Mononuclear cell (primary cell): ENCODE results near the gene ALCAM. TPM values are rescaled to one million over a fixed set of nuclear protein-coding genes. Genes with fewer than 3 reads are reported as not detected.
A peak's percentile ranks its signal among the peaks of the same experiment; 100 is the strongest.

Experiments used
- H3K27me3 ChIP-seq: 2 replicates; pipeline ENCODE4 v1.6.0; 2011; ENCODE audit warnings: low read length, control low read depth; ENCODE audit not compliant: insufficient read depth
- H3K4me1 ChIP-seq: 2 replicates; pipeline ENCODE4 v1.5.1; 2011; ENCODE audit warnings: mild to moderate bottlenecking, low read length, control low read depth; ENCODE audit not compliant: insufficient read depth
- H3K4me3 ChIP-seq: 2 replicates; pipeline ENCODE4 v1.5.1; 2011; ENCODE audit warnings: mild to moderate bottlenecking, low read length, moderate library complexity
- H3K9me3 ChIP-seq: 2 replicates; pipeline ENCODE4 v1.5.1; 2011; ENCODE audit warnings: low read depth, mild to moderate bottlenecking, control low read depth, low read length
- total RNA-seq: library from RNA; depleted of rRNA; stranded (reverse); fragments of >200 nt; gene quantifications from one replicate; pipeline ENCODE4 v1.2.3, GENCODE V29; 2012

Gene ALCAM
- total RNA-seq, 1 donor, result 13.4 TPM

DNA sequence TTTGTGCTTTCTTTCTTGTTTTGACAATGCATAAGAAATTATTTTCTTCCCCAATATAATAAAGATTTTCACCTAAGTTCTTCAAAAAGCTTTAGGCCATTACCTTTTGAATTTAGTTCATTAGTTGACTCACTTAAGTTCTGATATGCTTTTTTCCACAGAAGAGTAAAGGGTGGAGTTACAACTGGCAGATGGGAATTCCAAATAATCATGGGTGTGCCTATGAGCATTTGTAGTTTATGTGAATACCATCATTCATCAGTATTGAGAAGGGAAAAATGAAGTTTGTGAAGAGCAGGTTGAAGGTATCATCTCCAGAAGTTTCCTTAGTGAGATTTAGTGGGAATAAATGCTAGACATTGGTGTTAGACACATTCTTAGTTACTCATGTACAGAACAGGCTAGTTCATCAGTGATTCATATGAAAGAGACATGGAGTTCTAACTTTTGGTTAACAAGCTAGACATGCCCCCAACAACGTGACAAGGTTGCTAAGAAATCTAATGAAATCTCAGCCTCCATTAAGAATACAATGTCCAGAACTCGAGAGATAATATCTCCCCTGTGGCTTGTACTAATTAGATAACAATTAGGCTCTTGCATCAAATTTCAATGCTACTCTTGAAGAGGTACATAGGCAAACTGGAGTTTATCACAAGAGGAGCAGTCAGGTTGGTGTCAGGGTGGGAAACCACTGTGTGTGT, 16.9 kb upstream of the ALCAM start:
- H3K4me1 ChIP-seq, result peaks cover 25% of the 10 kb centered on the region
- no peaks in the 10 kb centered on the region for H3K9me3 ChIP-seq
- H3K4me3 ChIP-seq, result no peak overlapping the region
- H3K27me3 ChIP-seq, result peaks cover 19% of the 10 kb centered on the region

DNA sequence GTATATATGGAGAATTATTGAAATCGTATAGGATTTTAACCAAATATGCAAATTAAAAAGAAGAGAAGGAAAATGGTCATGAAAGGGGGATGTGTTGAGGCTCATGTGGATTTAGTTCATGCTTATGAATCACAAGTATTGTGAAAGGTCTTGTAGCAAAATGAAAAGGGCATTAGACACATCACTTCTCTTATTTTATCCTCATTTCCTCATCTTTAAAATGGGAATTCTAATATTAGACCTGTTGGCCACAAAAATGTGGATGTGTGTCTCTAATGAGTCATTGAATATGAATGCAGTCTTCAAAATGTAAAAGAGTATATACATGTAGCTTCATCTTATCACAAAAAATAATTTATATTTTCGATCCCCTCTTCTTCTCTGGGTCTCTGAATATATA, 14.9 kb upstream of the ALCAM start:
- H3K27me3 ChIP-seq, result peaks cover 28% of the 10 kb centered on the region
- peaks cover 37% of the 10 kb centered on the region for H3K4me1 ChIP-seq
- no peak overlapping the region for H3K4me3 ChIP-seq
- no peaks in the 10 kb centered on the region for H3K9me3 ChIP-seq

DNA sequence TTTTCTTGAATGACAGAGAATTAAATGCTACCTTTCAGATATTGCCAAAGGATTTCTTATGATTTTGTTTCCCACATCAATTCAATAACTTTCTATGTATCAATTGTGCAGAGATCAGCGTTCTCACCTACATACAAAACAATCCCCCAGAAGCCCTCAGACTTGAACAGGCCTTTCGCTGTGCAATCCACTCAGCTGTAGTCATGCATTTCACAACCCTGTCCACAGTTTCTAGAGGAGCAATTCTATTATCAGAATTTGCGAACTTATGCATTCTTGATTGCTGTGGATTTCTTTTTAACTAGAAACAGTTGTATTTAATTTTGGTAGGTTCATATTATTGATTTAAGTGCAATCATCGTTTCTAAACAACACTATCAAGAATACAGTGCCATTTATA, 13.7 kb upstream of the ALCAM start:
- Histone ChIP-seq H3K27me3 (peaks cover 28% of the 10 kb centered on the region), H3K9me3 (no peaks in the 10 kb centered on the region), H3K4me3 (no peak overlapping the region), H3K4me1 (peaks cover 33% of the 10 kb centered on the region)

GRCh38 chr3:105353485-105354161, 13.1 kb upstream of the ALCAM start:
- Histone ChIP-seq H3K27me3 (peaks cover 28% of the 10 kb centered on the region), H3K9me3 (no peaks in the 10 kb centered on the region), H3K4me3 (peak overlapping the region; percentile 11), H3K4me1 (peaks cover 33% of the 10 kb centered on the region)

GRCh38 chr3:105354429-105354828, 12.3 kb upstream of the ALCAM start:
- peaks cover 36% of the 10 kb centered on the region for H3K4me1 ChIP-seq
- H3K9me3 ChIP-seq, result no peaks in the 10 kb centered on the region
- H3K4me3 ChIP-seq, result no peak overlapping the region
- H3K27me3 ChIP-seq, result peaks cover 28% of the 10 kb centered on the region

GRCh38 chr3:105355408-105356061, 11.2 kb upstream of the ALCAM start:
- Histone ChIP-seq H3K9me3 (no peaks in the 10 kb centered on the region), H3K4me3 (no peak overlapping the region), H3K4me1 (peaks cover 39% of the 10 kb centered on the region), H3K27me3 (peaks cover 28% of the 10 kb centered on the region)

- Histone ChIP-seq H3K4me3 (no peak overlapping the region), H3K9me3 (no peaks in the 10 kb centered on the region), H3K4me1 (peaks cover 39% of the 10 kb centered on the region), H3K27me3 (peaks cover 30% of the 10 kb centered on the region)
These were observed 10.3 kb upstream of the ALCAM start for GRCh38 chr3:105356396-105356795.

- Histone ChIP-seq H3K4me1 (peaks cover 39% of the 10 kb centered on the region), H3K9me3 (no peaks in the 10 kb centered on the region), H3K4me3 (no peak overlapping the region), H3K27me3 (peaks cover 30% of the 10 kb centered on the region)
These were observed 9.7 kb upstream of the ALCAM start for GRCh38 chr3:105356988-105357387.

DNA sequence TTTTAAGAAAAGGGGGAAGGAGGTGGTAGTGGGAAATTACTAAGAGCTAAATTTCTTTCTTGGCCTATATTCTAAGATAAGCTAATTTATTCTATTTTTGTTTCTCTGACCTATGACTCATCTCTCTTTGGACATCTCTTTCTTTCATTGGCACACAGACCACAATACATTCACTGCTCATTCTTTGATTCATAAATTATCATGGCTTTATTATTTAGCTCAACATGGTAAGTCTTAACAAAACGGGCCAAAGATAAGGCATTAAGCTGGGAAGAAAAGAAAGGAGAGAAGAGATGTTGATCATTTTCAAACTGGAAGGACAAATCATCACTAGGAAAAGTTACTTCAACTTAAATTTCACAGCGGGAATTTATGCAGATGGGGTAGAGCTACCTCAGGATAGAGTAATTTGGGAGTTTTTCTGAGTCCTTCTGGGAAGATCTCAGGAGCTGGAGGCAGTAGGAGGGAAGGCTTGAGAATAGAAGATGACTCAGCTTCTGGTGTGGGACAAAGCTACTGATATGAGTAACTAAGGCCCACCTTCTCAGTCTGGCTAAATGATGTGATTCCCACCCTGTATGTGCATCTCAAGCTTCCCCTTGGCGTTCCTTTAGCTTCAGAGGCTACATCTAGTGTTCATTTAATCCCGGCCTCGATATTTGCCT, 7.5 kb upstream of the ALCAM start:
- H3K4me3 ChIP-seq, result no peak overlapping the region
- H3K9me3 ChIP-seq, result no peaks in the 10 kb centered on the region
- H3K27me3 ChIP-seq, result peaks cover 18% of the 10 kb centered on the region
- H3K4me1 ChIP-seq, result peaks cover 20% of the 10 kb centered on the region

- Histone ChIP-seq H3K4me1 (peaks cover 17% of the 10 kb centered on the region), H3K4me3 (no peak overlapping the region), H3K9me3 (no peaks in the 10 kb centered on the region), H3K27me3 (peaks cover 11% of the 10 kb centered on the region)
These were observed 6.7 kb upstream of the ALCAM start for GRCh38 chr3:105360003-105360402.

DNA sequence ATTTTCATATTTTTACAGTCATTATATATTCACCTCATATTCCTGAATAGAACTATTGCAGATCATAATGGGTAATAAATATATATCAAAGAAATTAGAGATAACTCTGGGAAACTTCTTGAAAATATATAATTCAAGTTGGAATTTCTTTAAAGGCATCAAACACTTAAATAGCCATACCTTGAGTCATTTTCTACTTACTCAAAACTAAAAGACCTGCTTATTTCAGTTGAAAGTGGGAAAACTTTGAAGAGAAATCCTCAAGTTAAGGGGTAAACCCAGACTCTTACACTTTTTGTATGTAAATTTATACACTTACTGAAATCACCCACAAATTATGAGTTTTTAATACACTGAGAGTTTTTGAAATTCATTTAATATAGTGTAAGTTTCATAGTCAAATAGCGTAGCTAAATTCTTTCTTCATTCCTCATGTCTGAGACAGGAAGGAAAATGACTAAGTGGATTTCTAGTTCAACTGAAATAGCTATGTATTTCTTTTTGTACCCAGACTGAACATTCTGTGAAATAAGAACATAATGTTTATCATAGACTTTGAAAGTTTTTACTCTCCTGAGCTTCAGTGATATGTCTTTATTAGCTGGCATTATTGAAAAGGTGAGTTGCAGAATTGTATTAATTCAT, 4.6 kb upstream of the ALCAM start:
- H3K9me3 ChIP-seq, result no peaks in the 10 kb centered on the region
- H3K4me1 ChIP-seq, result peaks cover 19% of the 10 kb centered on the region
- no peak overlapping the region for H3K4me3 ChIP-seq
- peaks cover 9% of the 10 kb centered on the region for H3K27me3 ChIP-seq

- Histone ChIP-seq H3K4me3 (no peak overlapping the region), H3K4me1 (peaks cover 18% of the 10 kb centered on the region), H3K9me3 (no peaks in the 10 kb centered on the region), H3K27me3 (peaks cover 9% of the 10 kb centered on the region)
These were observed 2.6 kb upstream of the ALCAM start for GRCh38 chr3:105364128-105364527.

- Histone ChIP-seq H3K27me3 (peaks cover 9% of the 10 kb centered on the region), H3K9me3 (no peaks in the 10 kb centered on the region), H3K4me3 (no peak overlapping the region), H3K4me1 (peaks cover 13% of the 10 kb centered on the region)
These were observed 1.7 kb upstream of the ALCAM start for GRCh38 chr3:105365081-105365390.

- peaks cover 9% of the 10 kb centered on the region for H3K27me3 ChIP-seq
- no peaks in the 10 kb centered on the region for H3K9me3 ChIP-seq
- peaks cover 13% of the 10 kb centered on the region for H3K4me1 ChIP-seq
- H3K4me3 ChIP-seq, result peak overlapping the region; percentile 70
These were observed 1.1 kb upstream of the ALCAM start for GRCh38 chr3:105365391-105366325.
